HepG2 (cell line): Measurements from ENCODE around the gene ENTREP1. TPM values are rescaled to one million over a fixed set of nuclear protein-coding genes. Genes with fewer than 3 reads are reported as not detected.

Source experiments
- ATAC-seq: fragments of 200-7000 bp; cut with Tn5 transposase; 3 replicates; pipeline ENCODE4 v1.9.1; 2020; ENCODE audit warnings: mild to moderate bottlenecking, moderate library complexity
- BruUV-seq: library from RNA; stranded (reverse); fragments of 400-500 nt; replicated peaks from 2 replicates; lab custom pipeline; 2021; lab: Mats Ljungman, UMichigan
- CTCF ChIA-PET: fragments of 300-600 bp; formaldehyde crosslinking; extraction: SDS; loops from one replicate; lab custom pipeline; 2021; ENCODE audit warnings: low total read pairs, inconsistent platforms, low intra/inter-chr PET ratio; lab: Yijun Ruan, JAX
- POLR2A ChIA-PET: fragments of 350-600 bp; sonication (Branson Sonifier 250); formaldehyde crosslinking; loops from one replicate; lab custom pipeline; 2020; ENCODE audit warnings: antibody characterized with exemption, inconsistent platforms; lab: Yijun Ruan, JAX
- DNase-seq: peaks from one replicate; pipeline ENCODE4 v3.0.0-alpha.2; 2015; ENCODE audit warnings: low spot score
- FAIRE-seq: peaks from 3 replicates; lab custom pipeline; 2011; peaks lifted over from hg19 to GRCh38; lab: Jason Lieb, UNC
- H2AFZ ChIP-seq: one replicate; pipeline ENCODE4 v1.6.1; 2011; ENCODE audit warnings: low read length, inconsistent platforms
- H3K27ac ChIP-seq: fragments of 300-600 bp; 3 replicates; pipeline ENCODE4 v1.8.0; 2011; ENCODE audit warnings: mixed run types, mild to moderate bottlenecking, mixed read lengths, low read length, inconsistent platforms; ENCODE audit not compliant: insufficient read depth; ENCODE audit errors: extremely low read length
- H3K27me3 ChIP-seq, 2 experiments: fragments of 200-600 bp in 1 of 2; 2 replicates in 1 of 2; 3 replicates in 1 of 2; pipeline versions ENCODE4 v1.6.0 to v1.8.0; 2011; ENCODE audit warnings: low read length in 2 of 2, mild to moderate bottlenecking in 2 of 2, moderate library complexity in 2 of 2, inconsistent platforms in 1 of 2; ENCODE audit not compliant: insufficient read depth in 2 of 2, control insufficient read depth in 1 of 2
- H3K36me3 ChIP-seq, 2 experiments: fragments of 200-600 bp in 1 of 2; replicated peaks in 1 of 2; 2 replicates in 1 of 2; 3 replicates in 1 of 2; pipeline versions ENCODE4 v1.5.1 to v1.8.0; 2011; ENCODE audit warnings: low read length in 2 of 2, inconsistent platforms in 1 of 2; ENCODE audit not compliant: insufficient read depth in 2 of 2, control insufficient read depth in 1 of 2
- H3K4me1 ChIP-seq: 2 replicates; pipeline ENCODE4 v1.5.1; 2012; ENCODE audit warnings: low read length, inconsistent platforms; ENCODE audit not compliant: insufficient read depth
- H3K4me2 ChIP-seq: 2 replicates; pipeline ENCODE4 v1.6.0; 2011; ENCODE audit warnings: low read depth, low read length, inconsistent platforms
- H3K4me3 ChIP-seq, 3 experiments: fragments of 200-600 bp in 1 of 3; sonication (generic), shearing (Covaris generic) in 1 of 3; replicated peaks in 1 of 3; 2 replicates each; pipeline ENCODE4 v1.5.1; 2011 to 2016; ENCODE audit warnings: low read length in 3 of 3, inconsistent platforms in 2 of 3, low read depth in 2 of 3, mild to moderate bottlenecking in 2 of 3, control low read depth in 1 of 3, mixed read lengths in 1 of 3; ENCODE audit not compliant: insufficient read depth in 1 of 3
- H3K79me2 ChIP-seq: one replicate; pipeline ENCODE4 v1.6.1; 2011; ENCODE audit warnings: low read length, inconsistent platforms; ENCODE audit not compliant: insufficient read depth
- H3K9ac ChIP-seq: 2 replicates; pipeline ENCODE4 v1.6.0; 2011; ENCODE audit warnings: mild to moderate bottlenecking, low read depth, low read length, inconsistent platforms; ENCODE audit not compliant: insufficient read depth
- H3K9me3 ChIP-seq: 2 replicates; pipeline ENCODE4 v1.5.1; 2012; ENCODE audit warnings: mild to moderate bottlenecking, low read length
- H4K20me1 ChIP-seq: 2 replicates; pipeline ENCODE4 v1.6.0; 2011; ENCODE audit warnings: inconsistent platforms, mild to moderate bottlenecking, low read length, moderate library complexity; ENCODE audit not compliant: insufficient read depth
- FOXK1 ChIP-seq: sonication (generic); formaldehyde crosslinking; IDR thresholded peaks from 2 replicates; pipeline ENCODE4 v1.4.0; 2020; ENCODE audit warnings: low read depth, missing genetic modification reagents, borderline replicate concordance
- MIXL1 ChIP-seq: IDR thresholded peaks from 2 replicates; pipeline ENCODE4 v1.6.1; 2016
- NFIC ChIP-seq: IDR thresholded peaks from 2 replicates; pipeline ENCODE4 v1.6.1; 2012; ENCODE audit warnings: mild to moderate bottlenecking, low read length, inconsistent platforms
- REL ChIP-seq: sonication (generic); formaldehyde crosslinking; conservative IDR thresholded peaks from 2 replicates; pipeline ENCODE4 v1.8.0; 2022; ENCODE audit warnings: mild to moderate bottlenecking, missing genetic modification reagents, moderate library complexity
- RFXAP ChIP-seq: sonication (generic); formaldehyde crosslinking; IDR thresholded peaks from 2 replicates; pipeline ENCODE4 v1.4.0; 2020; ENCODE audit warnings: missing genetic modification reagents, borderline replicate concordance
- RNF2 ChIP-seq: fragments of 450-650 bp; conservative IDR thresholded peaks from 2 replicates; pipeline ENCODE4 v1.6.1; 2016; ENCODE audit warnings: low read depth
- SNAPC4 ChIP-seq: sonication (generic); formaldehyde crosslinking; IDR thresholded peaks from 2 replicates; pipeline ENCODE4 v1.4.0; 2020; ENCODE audit warnings: mild to moderate bottlenecking, missing genetic modification reagents
- TOPORS ChIP-seq: sonication (generic); formaldehyde crosslinking; IDR thresholded peaks from 2 replicates; pipeline ENCODE4 v1.8.0; 2023; ENCODE audit warnings: mild to moderate bottlenecking, missing genetic modification reagents
- ZNF235 ChIP-seq: sonication (generic); formaldehyde crosslinking; IDR thresholded peaks from 2 replicates; pipeline ENCODE4 v1.8.1; 2023; ENCODE audit warnings: mild to moderate bottlenecking, missing genetic modification reagents, borderline replicate concordance
- ZNF296 ChIP-seq: sonication (generic); formaldehyde crosslinking; conservative IDR thresholded peaks from 2 replicates; pipeline ENCODE4 v1.5.0; 2020; ENCODE audit warnings: mild to moderate bottlenecking, missing genetic modification reagents
- ZNF451 ChIP-seq: sonication (generic); formaldehyde crosslinking; IDR thresholded peaks from 2 replicates; pipeline ENCODE4 v1.5.0; 2020; ENCODE audit warnings: mild to moderate bottlenecking, missing genetic modification reagents
- ZNF850 ChIP-seq: sonication (generic); formaldehyde crosslinking; conservative IDR thresholded peaks from 2 replicates; pipeline ENCODE4 v1.9.0; 2021; ENCODE audit warnings: mild to moderate bottlenecking, missing genetic modification reagents
- WGBS: methylation state at CpG from one replicate; pipeline ENCODE4 v1.1.6; 2017; ENCODE audit warnings: low lambda C conversion rate; 5-methylcytosine and 5-hydroxymethylcytosine counted together
- in situ Hi-C: cut with HindIII; loops from 2 replicates; pipeline ENCODE4 v1.10.0; 2017; ENCODE audit warnings: low pct_unique_long_range_greater_than_20kb; ENCODE audit not compliant: extremely low pct_ligation_motif_present
- intact Hi-C: fragments of 100-400 bp; cut with micrococcal nuclease; formaldehyde crosslinking; loops from one replicate; pipeline ENCODE4 v1.10.0; 2022; ENCODE audit not compliant: unreplicated experiment
- polyA plus RNA-seq, 8 experiments: library from polyadenylated mRNA; depleted of rRNA in 3 of 8; stranded (reverse) in 7 of 8; unstranded in 1 of 8; fragments of >200 nt; fragmentation: Illumina TruSeq in 4 of 8; extraction: Trizol in 4 of 8; gene quantifications; 2 replicates each; pipeline versions ENCODE4 v1.2.1 to v1.2.3, GENCODE V29; 2011 to 2016; ENCODE audit warnings: low read depth in 4 of 8, missing spikeins in 1 of 8, mixed read lengths in 1 of 8; ENCODE audit not compliant: insufficient read depth in 1 of 8
- total RNA-seq, 5 experiments: library from RNA; depleted of rRNA; stranded (reverse); fragments of >200 nt; fragmentation: Illumina TruSeq; extraction: Trizol; gene quantifications; 2 replicates each; pipeline ENCODE4 v1.2.3, GENCODE V29; 2016; ENCODE audit warnings: low read depth in 1 of 5

Gene ENTREP1
- total and polyA plus RNA-seq, 2 of the 13 experiments (the other 11 are each of a cell fraction or from before 2014, with no cell fraction given), result not detected

GRCh38 chr9:69377291-69377690 is 52.3 kb downstream of the ENTREP1 start (continued):
- TF ChIP-seq SNAPC4 (CRISPR knock-in tag) (no peak), ZNF850 (CRISPR knock-in tag) (no peak), NFIC (no peak), TOPORS (CRISPR knock-in tag) (no peak)

GRCh38 chr9:69377981-69378380 is 53.0 kb downstream of the ENTREP1 start:
- Histone ChIP-seq H3K79me2 (no peaks in the 10 kb centered on the region), H2AFZ (no peak overlapping the region), H3K4me1 (no peaks in the 10 kb centered on the region), H3K4me3 (no peak overlapping the region), H4K20me1 (no peaks in the 10 kb centered on the region), H3K27me3 (peaks cover 0 to 21% of the 10 kb centered on the region in 2 experiments; a peak in 2 of 5 replicates), H3K9ac (no peak overlapping the region), H3K36me3 (no peaks in the 10 kb centered on the region), H3K9me3 (no peaks in the 10 kb centered on the region), H3K4me2 (no peak overlapping the region), H3K27ac (no peak overlapping the region)
- TF ChIP-seq MIXL1 (CRISPR knock-in tag) (no peak), FOXK1 (CRISPR knock-in tag) (no peak), RFXAP (CRISPR knock-in tag) (no peak), ZNF235 (CRISPR knock-in tag) (no peak), REL (CRISPR knock-in tag) (no peak), RNF2 (no peak), TOPORS (CRISPR knock-in tag) (no peak), ZNF296 (CRISPR knock-in tag) (no peak), ZNF451 (CRISPR knock-in tag) (no peak)
- intact Hi-C loops (no loop called here), in situ Hi-C loops (no loop called here)
- no peak for ATAC-seq
- ChIA-PET CTCF (no interaction called here), POLR2A (no interaction called here)
- WGBS, result 7% methylated on average over 2 of the region's 2 CpGs
- no peak for DNase-seq
- no peak for FAIRE-seq
- BruUV-seq, result no TSS peak
